ENCODE data around the gene MAU2.

GRCh38 chr19:19305696-19306095 is 14.9 kb upstream of the MAU2 start:
- TF ChIP-seq CTCF (conservative IDR thresholded peaks at IDR 0.05) (no peak), ZFX (IDR thresholded peaks at IDR 0.05) (no peak)

Data from C4-2B (cell line).